ENCODE measurements around the gene INHBE. TPM values are rescaled to one million over a fixed set of nuclear protein-coding genes. Genes with fewer than 3 reads are reported as not detected.
"Not testable (repeated sequence)": the region's sequence is repeated elsewhere in the genome, so short reads cannot be mapped to it uniquely, and the experiment has no call there.

INHBE gene
- total RNA-seq, 4 donors from 2014 or later = not detected

GRCh38 chr12:57439762-57440266, 15.3 kb upstream of the INHBE start:
- Histone ChIP-seq H3K36me3 (no peaks in the 10 kb centered on the region), H3K9me3 (no peaks in the 10 kb centered on the region), H3K4me3 (no peak overlapping the region), H3K27me3 (no peaks in the 10 kb centered on the region), H3K27ac (replicated peaks in 1 of 4) (no peak overlapping the region), H3K4me1 (no peaks in the 10 kb centered on the region)
- intact Hi-C loops (cut with DNase I) = no loop called here
- 84% methylated on average over 4 of the region's 4 CpGs for WGBS
- TF ChIP-seq POLR2AphosphoS5 (IDR thresholded peaks at IDR 0.05) (no peak), POLR2A (IDR thresholded peaks at IDR 0.05; ENCODE audit: low read depth) (no peak), CTCF (IDR thresholded peaks at IDR 0.05) (no peak), EP300 (IDR thresholded peaks at IDR 0.05) (no peak)
- no peak for DNase-seq (ENCODE audit: extremely low spot score)

GRCh38 chr12:57441393-57441792, 13.7 kb upstream of the INHBE start:
- H3K4me1 ChIP-seq; H3K27ac ChIP-seq (replicated peaks in 1 of 4); intact Hi-C loops (cut with DNase I); H3K27me3 ChIP-seq; H3K36me3 ChIP-seq; H3K9me3 ChIP-seq; DNase-seq (ENCODE audit: extremely low spot score); H3K4me3 ChIP-seq: not testable (repeated sequence)
- 78% methylated on average over 2 of the region's 2 CpGs for WGBS

- no peaks in the 10 kb centered on the region for H3K27me3 ChIP-seq
- no peaks in the 10 kb centered on the region for H3K36me3 ChIP-seq
- H3K4me1 ChIP-seq = no peaks in the 10 kb centered on the region
- TF ChIP-seq POLR2A (IDR thresholded peaks at IDR 0.05; ENCODE audit: low read depth) (no peak), EP300 (IDR thresholded peaks at IDR 0.05) (no peak)
- WGBS = 57% methylated on average over 1 of the region's 1 CpG
- no peaks in the 10 kb centered on the region for H3K9me3 ChIP-seq
- H3K27ac ChIP-seq (replicated peaks in 1 of 4) = no peak overlapping the region
- no peak for DNase-seq (ENCODE audit: extremely low spot score)
- intact Hi-C loops (cut with DNase I) = no loop called here
- no peak overlapping the region for H3K4me3 ChIP-seq
These were observed 13.2 kb upstream of the INHBE start for GRCh38 chr12:57441846-57442427.

- intact Hi-C loops (cut with DNase I); H3K27ac ChIP-seq (replicated peaks in 1 of 4); H3K4me3 ChIP-seq; H3K27me3 ChIP-seq; H3K4me1 ChIP-seq; DNase-seq (ENCODE audit: extremely low spot score); H3K9me3 ChIP-seq; H3K36me3 ChIP-seq: not testable (repeated sequence)
- 88% methylated on average over 6 of the region's 6 CpGs for WGBS
These were observed 10.8 kb upstream of the INHBE start for GRCh38 chr12:57444337-57444736.

GRCh38 chr12:57444744-57445143, 10.4 kb upstream of the INHBE start:
- no peaks in the 10 kb centered on the region for H3K4me1 ChIP-seq
- H3K9me3 ChIP-seq = no peaks in the 10 kb centered on the region
- TF ChIP-seq CTCF (IDR thresholded peaks at IDR 0.05) (no peak), POLR2A (IDR thresholded peaks at IDR 0.05; ENCODE audit: low read depth) (no peak), EP300 (IDR thresholded peaks at IDR 0.05) (no peak), POLR2AphosphoS5 (IDR thresholded peaks at IDR 0.05) (no peak)
- WGBS = 80% methylated on average over 5 of the region's 5 CpGs
- no peaks in the 10 kb centered on the region for H3K36me3 ChIP-seq
- DNase-seq (ENCODE audit: extremely low spot score) = no peak
- intact Hi-C loops (cut with DNase I) = no loop called here
- no peaks in the 10 kb centered on the region for H3K27me3 ChIP-seq
- no peak overlapping the region for H3K4me3 ChIP-seq
- H3K27ac ChIP-seq (replicated peaks in 1 of 4) = no peak overlapping the region

GRCh38 chr12:57446292-57446960, 8.7 kb upstream of the INHBE start:
- intact Hi-C loops (cut with DNase I) = no loop called here
- no peak for DNase-seq (ENCODE audit: extremely low spot score)
- Histone ChIP-seq H3K4me3 (no peak overlapping the region), H3K4me1 (peaks cover 0 to under 1% (median 0%) of the 10 kb centered on the region in 4 donors), H3K36me3 (no peaks in the 10 kb centered on the region), H3K9me3 (no peaks in the 10 kb centered on the region), H3K27me3 (no peaks in the 10 kb centered on the region), H3K27ac (replicated peaks in 1 of 4) (no peak overlapping the region)
- WGBS = 95% methylated on average over 6 of the region's 6 CpGs
- TF ChIP-seq POLR2AphosphoS5 (IDR thresholded peaks at IDR 0.05) = no peak
- TF ChIP-seq CTCF (IDR thresholded peaks at IDR 0.05) = no peak
- TF ChIP-seq EP300 (IDR thresholded peaks at IDR 0.05) = no peak
- TF ChIP-seq POLR2A (IDR thresholded peaks at IDR 0.05; ENCODE audit: low read depth) = no peak

Data from esophagus muscularis mucosa (tissue), 4 donors.